Right renal cortex interstitium (tissue), 3 donors: ENCODE results near the gene ROCK2. TPM values are rescaled to one million over a fixed set of nuclear protein-coding genes. Genes with fewer than 3 reads are reported as not detected.

Experiments
- DNase-seq, 3 donors: peaks; one replicate each; pipeline ENCODE4 v3.0.0-alpha.2; 2013; ENCODE audit warnings: low read depth in 3 of 3, low spot score in 2 of 3
- polyA plus RNA-seq, 3 donors: library from polyadenylated mRNA; unstranded; fragments of 120-200 nt; gene quantifications; one replicate each; pipeline ENCODE4 v1.2.1, GENCODE V29; 2013; ENCODE audit not compliant: insufficient read length in 3 of 3

ROCK2 gene
- polyA plus RNA-seq, 3 donors = 39.1 to 44.1 (median 42.1) TPM

GRCh38 chr2:11158916-11159573 is 185.4 kb downstream of the ROCK2 start:
- no peak for DNase-seq

DNA sequence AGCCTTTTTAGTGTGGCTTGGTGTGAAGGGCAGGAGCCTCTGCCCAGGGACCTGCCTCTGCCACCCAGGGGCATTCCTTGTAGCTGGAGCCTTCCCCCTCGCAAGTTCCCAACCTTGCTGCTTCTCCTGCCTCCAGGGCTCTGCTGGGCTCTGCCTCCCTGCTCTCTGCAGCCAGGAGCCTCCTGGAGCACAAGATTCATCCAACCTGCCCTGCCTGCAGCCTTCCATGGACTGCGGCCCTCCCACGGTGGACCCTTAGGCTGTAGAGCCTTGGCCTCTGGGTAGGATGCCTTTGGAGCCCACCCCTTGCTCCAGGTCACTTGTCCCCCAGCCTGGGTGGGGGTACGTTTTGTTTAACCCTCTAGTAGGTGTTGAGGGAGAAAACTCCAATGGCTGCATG is 186.7 kb downstream of the ROCK2 start:
- DNase-seq = no peak

GRCh38 chr2:11157296-11157695 is 187.1 kb downstream of the ROCK2 start:
- no peak for DNase-seq

DNA sequence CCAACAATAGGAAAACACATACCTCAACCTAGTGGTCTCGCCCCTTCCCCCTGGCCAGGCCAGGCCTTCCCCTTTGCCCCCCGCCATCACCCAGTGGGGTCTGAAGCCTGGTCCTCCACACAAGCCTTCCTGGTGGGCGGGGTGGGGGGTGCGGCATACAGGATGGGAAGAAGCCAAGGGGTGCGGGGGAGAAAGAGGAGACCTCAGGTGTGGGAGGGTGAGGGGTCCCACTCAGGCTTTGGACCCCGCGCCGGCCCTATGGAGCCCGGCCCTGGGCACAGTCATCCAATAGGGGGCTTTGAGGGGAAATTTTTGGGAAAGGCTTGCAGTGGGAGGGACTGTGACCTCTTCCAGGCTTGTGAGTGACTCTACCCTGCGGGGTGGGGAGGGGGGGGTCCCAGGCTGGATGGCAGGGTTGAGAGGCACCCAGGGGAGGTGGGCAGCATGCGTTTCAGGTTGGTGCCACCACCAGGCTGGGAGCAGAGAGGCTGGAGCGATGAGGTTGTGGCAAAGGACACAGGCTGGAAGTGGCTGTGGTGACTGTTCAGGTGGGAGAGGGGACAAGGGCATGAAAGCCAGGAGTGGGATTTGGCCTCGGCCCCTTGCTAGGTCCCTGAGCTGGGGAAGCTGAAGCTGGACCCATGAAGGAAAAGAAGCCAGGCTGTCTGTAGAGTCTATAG is 187.9 kb downstream of the ROCK2 start:
- DNase-seq = no peak

- DNase-seq = peak; percentile 56 to 69 (median 67)
Measured at GRCh38 chr2:11155381-11156035, 188.9 kb downstream of the ROCK2 start, which contains the start of gene SLC66A3. Gene SLC66A3, plus strand, starts transcription at chr2:11155467. Its CDS starts 80 bp downstream, at chr2:11155547.

GRCh38 chr2:11154923-11155380 is 189.5 kb downstream of the ROCK2 start:
- DNase-seq = peak; percentile 74 to 85 (median 85)

DNA sequence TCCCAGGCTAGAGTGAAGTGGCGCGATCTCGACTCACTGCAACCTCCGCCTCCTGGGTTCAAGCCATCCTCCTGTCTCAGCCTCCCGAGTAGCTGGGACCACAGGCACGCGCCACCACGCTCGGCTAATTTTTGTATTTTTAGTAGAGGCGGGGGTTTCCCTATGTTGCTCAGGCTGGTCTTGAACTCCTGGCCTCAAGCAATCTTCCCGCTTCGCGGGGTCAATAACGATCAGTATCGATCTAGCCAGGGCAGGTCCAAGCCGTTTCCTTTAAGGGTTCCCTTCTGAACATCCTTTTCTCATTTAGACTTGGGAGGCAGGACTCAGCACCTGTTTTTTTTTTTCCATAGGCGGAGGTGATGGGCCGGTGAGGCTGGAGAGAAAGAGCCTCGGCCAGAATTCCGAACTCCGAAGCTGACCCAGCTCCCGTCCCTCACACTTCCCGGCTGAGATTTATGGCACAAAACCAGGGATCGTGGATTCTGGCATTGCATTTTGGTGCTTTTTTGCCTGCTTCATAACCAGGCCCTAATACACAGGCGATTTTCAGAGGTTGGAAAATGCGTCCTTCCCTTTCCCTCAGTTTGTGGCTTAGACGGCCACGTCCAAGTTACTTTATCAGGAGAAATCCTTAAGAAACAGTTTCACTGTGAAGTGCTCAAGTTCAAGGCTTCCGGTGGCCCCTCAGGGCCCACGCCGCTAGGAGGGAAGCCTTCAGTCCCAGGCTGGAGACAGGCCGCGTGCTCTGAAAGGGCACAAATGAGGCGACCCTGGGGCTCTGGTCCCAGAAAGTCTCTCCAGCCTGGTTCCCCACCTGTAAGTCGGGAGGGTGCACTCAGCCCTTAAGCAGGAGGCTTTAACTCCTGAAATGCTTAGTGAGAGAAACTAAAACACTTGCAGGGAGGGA is 190.2 kb downstream of the ROCK2 start:
- no peak for DNase-seq

DNA sequence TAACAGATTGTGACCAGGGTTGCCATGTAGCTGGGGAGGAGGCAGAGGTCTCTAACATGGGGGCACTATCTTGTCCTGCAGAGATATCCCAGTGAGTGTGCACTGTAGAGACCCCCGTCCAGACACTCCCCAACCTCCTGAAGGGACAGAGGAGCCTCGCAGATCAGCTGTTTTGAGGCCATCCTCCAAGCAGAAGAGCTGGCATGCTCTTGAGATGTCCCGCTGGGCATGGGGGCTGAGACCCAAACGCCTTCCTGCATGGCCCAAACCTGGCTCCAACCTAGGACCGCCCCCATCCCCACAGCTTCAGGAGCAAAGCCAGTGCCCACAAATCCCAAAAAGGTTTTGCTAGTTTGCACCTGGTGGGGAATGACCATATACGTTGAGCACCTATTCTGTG is 191.8 kb downstream of the ROCK2 start:
- DNase-seq = no peak

- no peak for DNase-seq
Measured at GRCh38 chr2:11147263-11147662, 197.2 kb downstream of the ROCK2 start.

GRCh38 chr2:11146076-11146475 is 198.4 kb downstream of the ROCK2 start:
- DNase-seq = no peak

DNA sequence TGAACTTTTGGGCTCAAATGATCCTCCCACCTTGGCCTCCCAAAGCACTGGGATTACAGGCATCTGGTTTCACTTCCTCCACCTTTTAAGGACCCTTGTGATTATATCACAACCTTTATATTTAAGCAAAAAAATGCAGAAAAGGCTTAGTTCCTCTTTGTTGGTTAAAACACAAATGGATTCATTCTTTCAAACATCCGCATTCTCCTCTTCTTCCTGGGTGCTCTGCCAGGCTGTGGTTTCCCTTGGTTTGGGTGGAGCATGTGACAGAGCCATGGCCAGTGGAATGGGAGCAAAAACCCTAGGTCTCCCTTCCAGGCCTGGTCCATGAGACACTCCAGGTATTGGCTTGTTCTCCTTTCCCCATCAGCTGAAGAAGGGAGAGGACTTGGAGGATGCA is 199.1 kb downstream of the ROCK2 start:
- DNase-seq = no peak

GRCh38 chr2:11144738-11145079 is 199.7 kb downstream of the ROCK2 start:
- no peak for DNase-seq

GRCh38 chr2:11144077-11144737 is 200.2 kb downstream of the ROCK2 start:
- DNase-seq = no peak

DNA sequence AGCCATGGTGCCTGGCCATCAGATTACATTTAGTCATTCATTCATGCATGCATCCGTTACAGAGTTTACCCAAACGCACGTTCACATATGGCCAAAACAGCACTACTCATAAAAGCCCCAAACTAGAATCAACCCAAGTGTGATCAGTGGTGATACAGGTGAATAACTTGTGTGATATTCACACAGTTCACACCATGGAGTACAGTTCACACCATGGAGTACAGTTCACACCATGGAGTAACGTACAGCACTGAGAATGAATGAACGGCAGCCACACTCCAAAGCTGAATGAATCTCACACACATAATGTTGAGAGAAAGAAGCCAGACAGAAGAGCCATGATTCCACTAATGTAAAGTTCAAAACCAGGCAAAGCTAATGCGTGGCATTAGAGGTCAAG is 201.4 kb downstream of the ROCK2 start:
- no peak for DNase-seq

DNA sequence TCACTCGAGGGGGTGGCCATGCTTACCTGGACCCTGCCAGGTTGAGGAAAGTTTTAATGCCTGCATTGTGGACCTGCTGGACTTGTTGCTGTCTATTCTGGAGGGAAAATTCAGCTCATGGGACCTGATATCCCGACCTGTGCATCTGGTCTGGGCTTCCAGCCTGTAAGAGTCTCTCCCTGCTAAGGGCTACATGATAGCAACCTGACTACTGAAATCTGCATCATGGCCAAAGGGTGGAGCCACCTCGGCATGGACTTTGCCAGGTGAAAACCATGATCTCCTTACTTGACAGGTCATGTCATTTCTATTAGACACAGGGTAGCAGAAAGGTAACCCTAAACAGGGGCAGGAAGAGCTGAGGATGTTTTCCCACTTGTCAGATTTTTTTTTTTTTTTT is 202.1 kb downstream of the ROCK2 start:
- DNase-seq = no peak

- DNase-seq = no peak
Measured at GRCh38 chr2:11141319-11141718, 203.1 kb downstream of the ROCK2 start.

GRCh38 chr2:11140492-11140891 is 203.9 kb downstream of the ROCK2 start:
- DNase-seq = no peak

- no peak for DNase-seq
Measured at GRCh38 chr2:11134349-11134748, 210.1 kb downstream of the ROCK2 start.

- DNase-seq = no peak
Measured at GRCh38 chr2:11133936-11134320, 210.5 kb downstream of the ROCK2 start.

- DNase-seq = peak in 1 of 3 donors; percentile 12
Measured at GRCh38 chr2:11133238-11133935, 211.0 kb downstream of the ROCK2 start.
